Neural progenitor cell (in vitro differentiated cells): Measurements from ENCODE around the gene DENND11.

ENCODE experiments used
- EZH2 ChIP-seq: fragments of 200-600 bp; sonication (generic); IDR thresholded peaks from 2 replicates; pipeline ENCODE4 v1.6.1; 2017; ENCODE audit warnings: antibody characterized with exemption, mild to moderate bottlenecking, moderate library complexity
- TF ChIP-seq, protein P1 (sequence below): fragments of 200-600 bp; sonication (generic); IDR thresholded peaks from 2 replicates; pipeline ENCODE4 v1.5.1; 2017; ENCODE audit warnings: antibody characterized with exemption, mild to moderate bottlenecking

DNA sequence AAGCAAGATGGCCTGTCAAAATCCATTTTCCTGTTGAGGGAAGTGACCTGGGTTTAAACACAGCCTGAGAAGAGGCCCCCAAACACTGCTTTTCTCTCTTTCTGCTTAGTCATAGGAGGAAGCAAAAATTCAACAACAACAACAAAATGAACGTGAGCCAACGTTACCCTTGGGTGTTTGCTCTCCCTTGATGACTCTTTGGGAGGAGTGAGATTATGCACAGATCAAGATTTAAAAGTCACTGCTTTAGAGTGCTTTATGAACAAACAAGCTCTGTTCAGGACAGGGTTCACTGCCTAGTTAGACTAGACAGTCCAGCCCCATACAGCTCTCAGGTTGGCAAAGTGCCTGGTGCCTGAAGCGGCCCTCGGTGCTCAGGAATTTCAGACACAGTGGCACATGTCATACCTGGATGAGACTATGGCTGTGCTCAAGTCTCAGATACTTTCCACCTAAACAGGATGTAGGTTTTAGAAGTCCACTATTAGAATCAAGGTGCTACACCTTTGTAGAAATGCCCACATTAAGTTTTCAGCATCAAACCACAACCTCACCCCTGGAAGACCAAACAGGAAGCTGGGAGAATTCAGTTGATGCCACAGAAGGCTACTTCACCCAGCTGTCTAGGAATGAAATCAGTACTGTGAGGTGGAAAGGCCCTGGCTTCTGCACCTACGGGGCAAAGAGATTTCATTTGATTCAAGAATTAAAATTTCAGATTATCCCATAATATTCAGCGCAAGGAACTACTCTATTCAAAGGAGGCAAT, 38.7 kb downstream of the DENND11 start:
- TF ChIP-seq, protein P1, sequence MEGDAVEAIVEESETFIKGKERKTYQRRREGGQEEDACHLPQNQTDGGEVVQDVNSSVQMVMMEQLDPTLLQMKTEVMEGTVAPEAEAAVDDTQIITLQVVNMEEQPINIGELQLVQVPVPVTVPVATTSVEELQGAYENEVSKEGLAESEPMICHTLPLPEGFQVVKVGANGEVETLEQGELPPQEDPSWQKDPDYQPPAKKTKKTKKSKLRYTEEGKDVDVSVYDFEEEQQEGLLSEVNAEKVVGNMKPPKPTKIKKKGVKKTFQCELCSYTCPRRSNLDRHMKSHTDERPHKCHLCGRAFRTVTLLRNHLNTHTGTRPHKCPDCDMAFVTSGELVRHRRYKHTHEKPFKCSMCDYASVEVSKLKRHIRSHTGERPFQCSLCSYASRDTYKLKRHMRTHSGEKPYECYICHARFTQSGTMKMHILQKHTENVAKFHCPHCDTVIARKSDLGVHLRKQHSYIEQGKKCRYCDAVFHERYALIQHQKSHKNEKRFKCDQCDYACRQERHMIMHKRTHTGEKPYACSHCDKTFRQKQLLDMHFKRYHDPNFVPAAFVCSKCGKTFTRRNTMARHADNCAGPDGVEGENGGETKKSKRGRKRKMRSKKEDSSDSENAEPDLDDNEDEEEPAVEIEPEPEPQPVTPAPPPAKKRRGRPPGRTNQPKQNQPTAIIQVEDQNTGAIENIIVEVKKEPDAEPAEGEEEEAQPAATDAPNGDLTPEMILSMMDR = no peak
- TF ChIP-seq EZH2 = no peak
